Heart right ventricle (tissue), 16 donors: Measurements from ENCODE around the gene HOXB9. TPM values are rescaled to one million over a fixed set of nuclear protein-coding genes. Genes with fewer than 3 reads are reported as not detected.
A peak's percentile ranks its signal among the peaks of the same experiment; 100 is the strongest.

Experiments
- ATAC-seq, 8 donors: fragments of 200-7000 bp; cut with Tn5 transposase; one replicate each; pipeline ENCODE4 v1.9.1; 2020; ENCODE audit warnings: mild to moderate bottlenecking in 8 of 8, moderate library complexity in 8 of 8, moderate number of reproducible peaks in 1 of 8
- DNase-seq, 2 donors: peaks; one replicate each; pipeline ENCODE4 v3.0.0-alpha.2; 2020
- H3K27ac ChIP-seq, 10 donors: fragments of 200-600 bp; sonication (generic) in 2 of 10; one replicate each; pipeline versions ENCODE4 v1.5.0 to v1.8.0; 2020 to 2022; ENCODE audit warnings: mild to moderate bottlenecking in 3 of 10
- H3K27me3 ChIP-seq, 7 donors: fragments of 200-600 bp; one replicate each; pipeline ENCODE4 v1.8.0; 2021 to 2022; ENCODE audit warnings: mild to moderate bottlenecking in 2 of 7
- H3K36me3 ChIP-seq, 9 donors: fragments of 200-600 bp; sonication (generic) in 1 of 9; one replicate each; pipeline versions ENCODE4 v1.5.0 to v1.8.0; 2020 to 2022; ENCODE audit warnings: mild to moderate bottlenecking in 2 of 9
- H3K4me1 ChIP-seq, 9 donors: fragments of 200-600 bp; sonication (generic) in 1 of 9; one replicate each; pipeline versions ENCODE4 v1.5.0 to v1.8.0; 2020 to 2022; ENCODE audit warnings: mild to moderate bottlenecking in 4 of 9
- H3K4me3 ChIP-seq, 10 donors: fragments of 200-600 bp; sonication (generic) in 2 of 10; one replicate each; pipeline versions ENCODE4 v1.5.0 to v1.8.0; 2020 to 2022; ENCODE audit warnings: mild to moderate bottlenecking in 7 of 10, moderate library complexity in 2 of 10
- H3K9me3 ChIP-seq, 11 donors: fragments of 200-600 bp in 10 of 11; sonication (generic) in 2 of 11; one replicate each; pipeline versions ENCODE4 v1.5.0 to v1.8.0; 2013 to 2022; ENCODE audit warnings: mild to moderate bottlenecking in 2 of 11, control low read depth in 1 of 11, moderate library complexity in 1 of 11
- CTCF ChIP-seq, 9 donors: fragments of 200-600 bp; sonication (generic) in 2 of 9; IDR thresholded peaks; one replicate each; pipeline versions ENCODE4 v1.5.0 to v1.8.0; 2021 to 2022; ENCODE audit warnings: antibody characterized with exemption in 9 of 9, mild to moderate bottlenecking in 5 of 9, moderate library complexity in 1 of 9
- WGBS, 2 donors: extraction: QIAGEN DNeasy Blood & Tissue Kit; methylation state at CpG; one replicate each; pipeline ENCODE4 v1.1.7; 2013; ENCODE audit warnings: inconsistent platforms in 1 of 2; 5-methylcytosine and 5-hydroxymethylcytosine counted together
- intact Hi-C, 10 donors: fragments of 100-400 bp; cut with DNase I; formaldehyde crosslinking; loops; one replicate each; pipeline versions ENCODE4 v1.11.1 to v1.14.2; 2022
- polyA plus RNA-seq, 2 donors: library from polyadenylated mRNA; stranded (reverse); fragments of 200-250 nt; gene quantifications; one replicate each; pipeline ENCODE4 v1.2.3, GENCODE V29; 2013
- total RNA-seq, 10 donors: library from RNA; stranded (reverse); fragmentation: NEBNext Ultra II Directional in 3 of 10; extraction: Animal tissue kit (Norgen Biotek cat#: 25700) in 3 of 10; gene quantifications; one replicate each; pipeline versions ENCODE4 v1.2.1 to v1.2.4, GENCODE V29; 2021 to 2023
- donor health status: Arrhythmogenic right ventricular cardiomyopathy.
- donor health status: ischemic (EF 13 %, LVEDD 7.1; RV severe dilation, severe dysfunction).
- donor health status: healthy with polysubstance abuse.
- donor health status: DM: no; HTN: yes; CAD: no.
- donor health status: DM: no; HTN: no; CAD: no.
- donor health status: ischemic (EF 25% LVEDD 6.9; RV normal size, moderate dysfunction).
- donor health status: ischemic (EF 25% LVEDD 5.7; RV mildly dilated, moderate dysfunction).
- donor health status: healthy.
- donor health status: DM: yes; HTN: yes; CAD: no.
- donor health status: Ischemic cardiomyopathy.
- donor health status: ischemic (EF 35%, LVEDD 5.7; RV mildly dilated, moderate dysfunction).
- donor health status: nonischemic (EF 11% LVEDD 7.7; RV severe dilation, severe dysfunction).
- donor health status: DM: yes; HTN: yes; CAD: no.
- donor health status: PGD.
- donor health status: ischemic (EF 29% LVEDD 5.4; RV normal size, mild dysfunction).
- donor health status: nonischemic (EF 23%, LVEDD 6.1; RV moderate dilation, normal function).

Gene HOXB9
- total and polyA plus RNA-seq, 12 donors: not detected

DNA sequence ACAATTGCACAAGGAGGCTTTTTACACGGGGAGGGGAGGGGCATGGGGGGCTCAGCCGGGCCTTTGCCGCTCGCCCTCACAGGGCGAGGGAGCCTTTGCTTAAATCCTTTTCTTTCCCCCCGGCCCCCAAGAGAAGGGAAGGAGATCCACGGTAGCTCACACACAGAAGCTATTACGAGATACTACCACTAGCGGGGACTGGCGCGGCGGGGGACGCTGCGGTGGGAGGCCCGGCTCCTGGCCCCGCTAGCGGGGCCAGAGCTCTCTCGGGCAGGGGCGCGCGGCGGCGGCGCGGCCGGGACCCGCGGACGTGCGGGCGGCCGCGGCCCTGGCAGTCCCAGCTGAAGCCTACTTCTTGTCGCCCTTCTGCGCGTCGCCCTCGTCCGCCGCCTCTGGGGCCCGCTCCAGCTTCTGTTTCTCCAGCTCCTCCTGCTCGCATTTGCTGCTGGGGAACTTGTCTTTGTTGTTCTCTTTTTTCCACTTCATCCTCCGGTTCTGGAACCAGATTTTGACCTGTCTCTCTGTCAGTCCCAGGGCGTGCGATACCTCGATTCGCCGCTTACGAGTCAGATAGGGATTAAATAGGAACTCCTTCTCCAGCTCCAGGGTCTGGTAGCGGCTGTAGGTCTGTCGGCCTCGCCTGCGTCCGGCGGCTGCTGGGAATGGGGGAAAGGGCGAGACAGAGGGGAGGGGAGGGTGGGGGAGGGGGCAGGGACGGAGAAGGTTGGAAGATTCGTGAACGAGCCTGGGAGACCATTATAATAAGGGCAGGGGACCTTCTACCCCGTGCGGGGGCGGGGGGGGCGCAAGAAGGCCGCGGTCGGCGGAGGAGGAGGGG lies 13.1 kb downstream of the HOXB9 start:
- DNase-seq (no peak), ATAC-seq (peak in 5 of 8 donors; percentile 20 to 50 (median 41))
- intact Hi-C loops: loop anchor here in 9 of 10 donors (10.0 kb wide), 4 partner anchors 278 to 588 kb away; no protein-coding TSS in a partner anchor
- peak in 2 of 9 donors; percentile 5 to 35 for TF ChIP-seq CTCF (IDR thresholded peaks at IDR 0.05)
- peaks cover 92 to 100% (median 100%) of the 10 kb centered on the region in 7 donors for H3K27me3 ChIP-seq
- no peaks in the 10 kb centered on the region for H3K9me3 ChIP-seq
- 1 to 2% methylated on average over 57 to 67 of the region's 67 CpGs for WGBS, 2 donors
- peaks cover 10 to 56% (median 37%) of the 10 kb centered on the region in 9 donors for H3K4me1 ChIP-seq
- no peak overlapping the region for H3K27ac ChIP-seq
- H3K36me3 ChIP-seq: peaks cover 0 to 5% (median 0%) of the 10 kb centered on the region in 9 donors
- H3K4me3 ChIP-seq: peak overlapping the region in 6 of 10 donors; percentile 3 to 67 (median 16)

GRCh38 chr17:48612456-48612853 lies 13.7 kb downstream of the HOXB9 start:
- no peak for TF ChIP-seq CTCF (IDR thresholded peaks at IDR 0.05)
- DNase-seq (no peak), ATAC-seq (no peak)
- Histone ChIP-seq H3K27me3 (peaks cover 92 to 100% (median 100%) of the 10 kb centered on the region in 7 donors), H3K36me3 (peaks cover 0 to 5% (median 0%) of the 10 kb centered on the region in 9 donors), H3K27ac (no peak overlapping the region), H3K4me3 (peak overlapping the region in 5 of 10 donors; percentile 3 to 67 (median 15)), H3K9me3 (no peaks in the 10 kb centered on the region), H3K4me1 (peaks cover 9 to 52% (median 37%) of the 10 kb centered on the region in 9 donors)
- intact Hi-C loops: loop anchor here in 9 of 10 donors (10.0 kb wide), 4 partner anchors 278 to 588 kb away; no protein-coding TSS in a partner anchor
- 4% methylated on average over 15 of the region's 15 CpGs for WGBS, 2 donors

GRCh38 chr17:48611681-48612455 lies 14.3 kb downstream of the HOXB9 start:
- 5 to 6% methylated on average over 34 to 36 of the region's 36 CpGs for WGBS, 2 donors
- peak overlapping the region in 1 of 10 donors; percentile 73 for H3K27ac ChIP-seq
- peak overlapping the region in 5 of 10 donors; percentile 23 to 67 (median 47) for H3K4me3 ChIP-seq
- DNase-seq (no peak), ATAC-seq (no peak)
- no peaks in the 10 kb centered on the region for H3K9me3 ChIP-seq
- peaks cover 0 to 5% (median 0%) of the 10 kb centered on the region in 9 donors for H3K36me3 ChIP-seq
- intact Hi-C loops: loop anchor here in 9 of 10 donors (10.0 kb wide), 4 partner anchors 277 to 587 kb away; no protein-coding TSS in a partner anchor
- peaks cover 92 to 100% (median 100%) of the 10 kb centered on the region in 7 donors for H3K27me3 ChIP-seq
- TF ChIP-seq CTCF (IDR thresholded peaks at IDR 0.05): no peak
- peaks cover 9 to 52% (median 37%) of the 10 kb centered on the region in 9 donors for H3K4me1 ChIP-seq

DNA sequence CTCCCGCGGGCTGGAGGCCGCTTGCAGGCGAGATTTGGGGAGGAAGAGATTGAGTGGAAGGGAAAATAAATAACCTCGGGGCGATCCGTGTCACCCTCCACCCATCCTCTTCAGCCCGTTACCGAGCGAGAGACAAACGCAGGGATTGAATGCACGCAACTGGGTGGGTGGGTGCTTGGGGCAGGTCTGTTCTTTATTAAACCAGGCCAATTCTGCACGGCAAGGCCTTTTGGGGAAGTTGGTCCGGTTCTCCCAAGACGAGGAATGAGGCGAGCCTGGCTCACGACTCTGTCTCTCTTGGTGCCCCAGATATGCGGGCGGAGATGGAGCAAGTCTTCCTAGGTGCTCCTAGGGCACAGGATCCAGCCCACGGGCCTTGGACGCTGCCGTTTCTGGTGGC lies 14.9 kb downstream of the HOXB9 start:
- DNase-seq (no peak), ATAC-seq (peak in 1 of 8 donors; percentile 27)
- intact Hi-C loops: loop anchor here in 9 of 10 donors (10.0 kb wide), 4 partner anchors 276 to 586 kb away; no protein-coding TSS in a partner anchor
- peak overlapping the region in 1 of 10 donors; percentile 73 for H3K27ac ChIP-seq
- peaks cover 9 to 52% (median 37%) of the 10 kb centered on the region in 9 donors for H3K4me1 ChIP-seq
- H3K36me3 ChIP-seq: peaks cover 0 to 5% (median 0%) of the 10 kb centered on the region in 9 donors
- WGBS, 2 donors: 5% methylated on average over 22 of the region's 22 CpGs
- H3K27me3 ChIP-seq: peaks cover 92 to 100% (median 100%) of the 10 kb centered on the region in 7 donors
- no peaks in the 10 kb centered on the region for H3K9me3 ChIP-seq
- no peak for TF ChIP-seq CTCF (IDR thresholded peaks at IDR 0.05)
- peak overlapping the region; percentile 4 to 67 (median 40) for H3K4me3 ChIP-seq
